ENCODE results near the gene RASAL2.

The RASAL2 gene

GRCh38 chr1:178506669-178507068, 412.8 kb downstream of the RASAL2 start:
- Histone ChIP-seq H3F3A (ENCODE audit: insufficient read depth) (no peaks in the 10 kb centered on the region), H3K27ac (ENCODE audit: low read depth, low read length) (no peak overlapping the region), H3K27me3 (ENCODE audit: low read length) (no peaks in the 10 kb centered on the region), H3K4me3 (ENCODE audit: insufficient read depth, low read length, poor library complexity, severe bottlenecking) (no peak overlapping the region), H3K79me2 (ENCODE audit: insufficient read depth, low read length) (no peaks in the 10 kb centered on the region), H3K4me2 (ENCODE audit: low read depth, low read length, poor library complexity, severe bottlenecking) (no peak overlapping the region), H3K9me2 (replicated peaks; ENCODE audit: insufficient read depth, low read length) (no peaks in the 10 kb centered on the region), H3K9me3 (ENCODE audit: insufficient read depth, low read length) (no peaks in the 10 kb centered on the region), H3K9ac (ENCODE audit: low read length) (no peak overlapping the region), H2AFZ (ENCODE audit: low read depth, low read length, severe bottlenecking) (no peak overlapping the region), H4K20me1 (ENCODE audit: low read depth, low read length) (no peaks in the 10 kb centered on the region), H3K36me3 (ENCODE audit: low read length) (no peaks in the 10 kb centered on the region)
- no peak for TF ChIP-seq CTCF (IDR thresholded peaks at IDR 0.05; ENCODE audit: insufficient read depth, low read length, poor library complexity, severe bottlenecking)
- TF ChIP-seq EZH2phosphoT487 (conservative IDR thresholded peaks at IDR 0.05; ENCODE audit: low read length): no peak

GRCh38 chr1:178509414-178510007, 415.6 kb downstream of the RASAL2 start:
- Histone ChIP-seq H3K36me3 (ENCODE audit: low read length) (no peaks in the 10 kb centered on the region), H3F3A (ENCODE audit: insufficient read depth) (no peaks in the 10 kb centered on the region), H3K79me2 (ENCODE audit: insufficient read depth, low read length) (no peaks in the 10 kb centered on the region), H3K4me2 (ENCODE audit: low read depth, low read length, poor library complexity, severe bottlenecking) (no peak overlapping the region), H3K27ac (ENCODE audit: low read depth, low read length) (no peak overlapping the region), H2AFZ (ENCODE audit: low read depth, low read length, severe bottlenecking) (no peak overlapping the region), H3K9ac (ENCODE audit: low read length) (no peak overlapping the region), H4K20me1 (ENCODE audit: low read depth, low read length) (no peaks in the 10 kb centered on the region), H3K9me3 (ENCODE audit: insufficient read depth, low read length) (no peaks in the 10 kb centered on the region), H3K27me3 (ENCODE audit: low read length) (no peaks in the 10 kb centered on the region), H3K9me2 (replicated peaks; ENCODE audit: insufficient read depth, low read length) (no peaks in the 10 kb centered on the region), H3K4me3 (ENCODE audit: insufficient read depth, low read length, poor library complexity, severe bottlenecking) (no peak overlapping the region)
- no peak for TF ChIP-seq CTCF (IDR thresholded peaks at IDR 0.05; ENCODE audit: insufficient read depth, low read length, poor library complexity, severe bottlenecking)

GRCh38 chr1:178510155-178510554, 416.3 kb downstream of the RASAL2 start:
- Histone ChIP-seq H3K9me2 (replicated peaks; ENCODE audit: insufficient read depth, low read length) (no peaks in the 10 kb centered on the region), H3K9ac (ENCODE audit: low read length) (no peak overlapping the region), H3K36me3 (ENCODE audit: low read length) (no peaks in the 10 kb centered on the region), H2AFZ (ENCODE audit: low read depth, low read length, severe bottlenecking) (no peak overlapping the region), H3K79me2 (ENCODE audit: insufficient read depth, low read length) (no peaks in the 10 kb centered on the region), H4K20me1 (ENCODE audit: low read depth, low read length) (no peaks in the 10 kb centered on the region), H3K4me3 (ENCODE audit: insufficient read depth, low read length, poor library complexity, severe bottlenecking) (no peak overlapping the region), H3K9me3 (ENCODE audit: insufficient read depth, low read length) (no peaks in the 10 kb centered on the region), H3K27ac (ENCODE audit: low read depth, low read length) (no peak overlapping the region), H3K27me3 (ENCODE audit: low read length) (no peaks in the 10 kb centered on the region), H3K4me2 (ENCODE audit: low read depth, low read length, poor library complexity, severe bottlenecking) (no peak overlapping the region), H3F3A (ENCODE audit: insufficient read depth) (no peaks in the 10 kb centered on the region)
- no peak for TF ChIP-seq CTCF (IDR thresholded peaks at IDR 0.05; ENCODE audit: insufficient read depth, low read length, poor library complexity, severe bottlenecking)
- TF ChIP-seq EZH2phosphoT487 (conservative IDR thresholded peaks at IDR 0.05; ENCODE audit: low read length): no peak
